ENCODE measurements around the gene MYH16. TPM values are rescaled to one million over a fixed set of nuclear protein-coding genes. Genes with fewer than 3 reads are reported as not detected.

Gene MYH16
- total and polyA plus RNA-seq, 2 experiments from 2014 or later, result not detected

GRCh38 chr7:99301496-99301895, 28.9 kb downstream of the MYH16 start:
- Histone ChIP-seq H3K36me3 (ENCODE audit: low read depth) (no peaks in the 10 kb centered on the region), H2AFZ (no peak overlapping the region)
- WGBS, 2 experiments (ENCODE audit: low coverage in 1 of 2, low lambda C conversion rate in 2 of 2, missing lambda C conversion rate in 2 of 2), result 86 to 89% methylated on average over 19 of the region's 19 CpGs

GRCh38 chr7:99305473-99306260, 33.0 kb downstream of the MYH16 start:
- peak; percentile 12 for DNase-seq
- no peaks in the 10 kb centered on the region for H3K4me1 ChIP-seq (ENCODE audit: insufficient read depth)
- no peak overlapping the region for H3K9ac ChIP-seq
- H3K9me2 ChIP-seq (ENCODE audit: insufficient read depth), result no peaks in the 10 kb centered on the region
- WGBS, 2 experiments (ENCODE audit: low coverage in 1 of 2, low lambda C conversion rate in 2 of 2, missing lambda C conversion rate in 2 of 2), result 84 to 92% methylated on average over 16 of the region's 16 CpGs
- TF ChIP-seq EZH2 (IDR thresholded peaks at IDR 0.05; ENCODE audit: insufficient read depth, poor library complexity, severe bottlenecking) (no peak), EZH2phosphoT487 (IDR thresholded peaks at IDR 0.05; ENCODE audit: insufficient read depth, low read depth) (no peak)
- H3K4me3 ChIP-seq, result no peak overlapping the region
- no peak overlapping the region for H3K4me2 ChIP-seq (ENCODE audit: unreplicated experiment)
- no peaks in the 10 kb centered on the region for H3F3A ChIP-seq (ENCODE audit: insufficient read depth)
- H3K36me3 ChIP-seq (ENCODE audit: low read depth), result no peaks in the 10 kb centered on the region
- no peaks in the 10 kb centered on the region for H4K20me1 ChIP-seq (ENCODE audit: insufficient read depth)
- no peaks in the 10 kb centered on the region for H3K27me3 ChIP-seq (replicated peaks; ENCODE audit: insufficient read depth)
- in situ Hi-C loops (cut with MboI), result no loop called here
- no peaks in the 10 kb centered on the region for H3K79me2 ChIP-seq (ENCODE audit: insufficient read depth)
- H2AFZ ChIP-seq, result no peak overlapping the region
- H3K9me3 ChIP-seq (ENCODE audit: low read depth), result no peaks in the 10 kb centered on the region
- no peak overlapping the region for H3K27ac ChIP-seq

More at GRCh38 chr7:99301496-99301895, 28.9 kb downstream of the MYH16 start:
- in situ Hi-C loops (cut with MboI), result no loop called here
- no peaks in the 10 kb centered on the region for H3K79me2 ChIP-seq (ENCODE audit: insufficient read depth)
- H3K4me2 ChIP-seq (ENCODE audit: unreplicated experiment), result no peak overlapping the region
- H3K27me3 ChIP-seq (replicated peaks; ENCODE audit: insufficient read depth), result no peaks in the 10 kb centered on the region
- no peaks in the 10 kb centered on the region for H3K4me1 ChIP-seq (ENCODE audit: insufficient read depth)
- no peak overlapping the region for H3K4me3 ChIP-seq
- no peaks in the 10 kb centered on the region for H4K20me1 ChIP-seq (ENCODE audit: insufficient read depth)
- DNase-seq, result no peak
- TF ChIP-seq EZH2phosphoT487 (IDR thresholded peaks at IDR 0.05; ENCODE audit: insufficient read depth, low read depth), result no peak
- no peaks in the 10 kb centered on the region for H3K9me2 ChIP-seq (ENCODE audit: insufficient read depth)
- no peaks in the 10 kb centered on the region for H3F3A ChIP-seq (ENCODE audit: insufficient read depth)
- no peaks in the 10 kb centered on the region for H3K9me3 ChIP-seq (ENCODE audit: low read depth)
- H3K27ac ChIP-seq, result no peak overlapping the region
- H3K9ac ChIP-seq, result no peak overlapping the region

GRCh38 chr7:99308461-99309074, 35.9 kb downstream of the MYH16 start:
- Histone ChIP-seq H3F3A (ENCODE audit: insufficient read depth) (no peaks in the 10 kb centered on the region), H3K27me3 (replicated peaks; ENCODE audit: insufficient read depth) (no peaks in the 10 kb centered on the region), H3K9ac (no peak overlapping the region), H3K36me3 (ENCODE audit: low read depth) (no peaks in the 10 kb centered on the region), H3K4me1 (ENCODE audit: insufficient read depth) (no peaks in the 10 kb centered on the region), H3K27ac (no peak overlapping the region), H3K4me2 (ENCODE audit: unreplicated experiment) (no peak overlapping the region), H3K79me2 (ENCODE audit: insufficient read depth) (no peaks in the 10 kb centered on the region), H4K20me1 (ENCODE audit: insufficient read depth) (no peaks in the 10 kb centered on the region), H2AFZ (no peak overlapping the region), H3K9me3 (ENCODE audit: low read depth) (no peaks in the 10 kb centered on the region), H3K9me2 (ENCODE audit: insufficient read depth) (no peaks in the 10 kb centered on the region), H3K4me3 (no peak overlapping the region)
- TF ChIP-seq EZH2phosphoT487 (IDR thresholded peaks at IDR 0.05; ENCODE audit: insufficient read depth, low read depth) (no peak), EZH2 (IDR thresholded peaks at IDR 0.05; ENCODE audit: insufficient read depth, poor library complexity, severe bottlenecking) (no peak)
- DNase-seq, result peak; percentile 93
- 75 to 76% methylated on average over 7 of the region's 7 CpGs for WGBS, 2 experiments (ENCODE audit: low coverage in 1 of 2, low lambda C conversion rate in 2 of 2, missing lambda C conversion rate in 2 of 2)
- in situ Hi-C loops (cut with MboI), result no loop called here

- Histone ChIP-seq H3K4me1 (ENCODE audit: insufficient read depth) (no peaks in the 10 kb centered on the region), H3K9me3 (ENCODE audit: low read depth) (no peaks in the 10 kb centered on the region), H3K4me3 (no peak overlapping the region), H3K4me2 (ENCODE audit: unreplicated experiment) (no peak overlapping the region), H3F3A (ENCODE audit: insufficient read depth) (no peaks in the 10 kb centered on the region), H3K9me2 (ENCODE audit: insufficient read depth) (no peaks in the 10 kb centered on the region), H3K27ac (no peak overlapping the region), H4K20me1 (ENCODE audit: insufficient read depth) (no peaks in the 10 kb centered on the region), H3K36me3 (ENCODE audit: low read depth) (no peaks in the 10 kb centered on the region), H3K9ac (no peak overlapping the region), H2AFZ (no peak overlapping the region), H3K79me2 (ENCODE audit: insufficient read depth) (no peaks in the 10 kb centered on the region), H3K27me3 (replicated peaks; ENCODE audit: insufficient read depth) (no peaks in the 10 kb centered on the region)
- in situ Hi-C loops (cut with MboI), result no loop called here
- 99% methylated on average over 7 of the region's 7 CpGs for WGBS, 2 experiments (ENCODE audit: low coverage in 1 of 2, low lambda C conversion rate in 2 of 2, missing lambda C conversion rate in 2 of 2)
- TF ChIP-seq EZH2phosphoT487 (IDR thresholded peaks at IDR 0.05; ENCODE audit: insufficient read depth, low read depth), result no peak
- no peak for TF ChIP-seq EZH2 (IDR thresholded peaks at IDR 0.05; ENCODE audit: insufficient read depth, poor library complexity, severe bottlenecking)
- DNase-seq, result no peak
Measured at GRCh38 chr7:99309111-99309510, 36.5 kb downstream of the MYH16 start.

All from GM23248 (cell line).